ENCODE measurements around the gene SLC38A11. TPM values are rescaled to one million over a fixed set of nuclear protein-coding genes. Genes with fewer than 3 reads are reported as not detected.
"Not testable (repeated sequence)": the region's sequence is repeated elsewhere in the genome, so short reads cannot be mapped to it uniquely, and the experiment has no call there.

Gene SLC38A11
- total RNA-seq = 0.26 and 0.50 TPM in 2 replicates
- 0.07 and 1.1 TPM in 2 replicates for polyA plus RNA-seq
- polyA plus RNA-seq (2012) = 0.17 TPM in 1 of 2 replicates, not detected in the other
- not detected in 2 replicates for polyA minus RNA-seq (ENCODE audit: low replicate concordance)

DNA sequence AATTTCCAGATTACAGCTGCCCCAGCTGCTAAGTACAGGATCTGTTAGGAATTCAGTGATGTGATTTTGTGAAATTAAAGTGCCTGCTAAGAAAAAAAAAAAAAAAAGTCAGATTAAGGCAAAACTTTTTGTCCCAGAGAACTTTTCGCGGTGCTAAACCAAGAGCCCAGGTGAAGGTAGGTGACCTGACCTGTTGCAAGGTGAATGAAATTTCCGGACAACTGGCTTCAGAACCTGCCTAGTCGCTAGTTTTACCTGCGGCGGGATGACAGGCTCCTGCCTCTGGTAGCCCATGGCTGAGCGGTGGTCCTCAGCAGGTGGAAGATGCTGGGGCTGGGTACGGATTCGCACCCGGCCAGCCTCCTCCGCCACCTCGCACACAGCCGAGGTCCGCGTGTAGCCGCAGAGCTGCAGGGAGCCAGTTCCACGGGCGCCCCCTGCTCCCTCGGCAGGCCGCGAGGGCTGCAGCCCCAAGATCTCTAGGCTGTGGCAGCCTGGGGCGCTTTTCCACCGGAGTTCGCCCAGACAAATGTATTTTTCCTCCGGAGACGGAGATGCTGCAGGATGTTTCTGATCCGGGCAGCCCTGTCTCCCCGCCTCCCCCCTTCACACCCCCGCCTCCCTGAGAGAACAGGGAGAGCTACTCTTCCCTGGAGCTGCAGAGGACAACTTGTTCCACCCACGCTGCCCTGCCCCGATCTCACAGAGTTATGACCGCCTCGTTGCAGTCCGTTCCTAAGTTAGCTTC lies at the start of gene SLC38A11:
SLC38A11 (minus strand) TSS at position 572 of the 748 bp plus-strand sequence; CDS start at position 294, 278 bp downstream.
- no peaks in the 10 kb centered on the region for H3K9me3 ChIP-seq (ENCODE audit: control insufficient read depth, insufficient read depth, low read depth, low read length)
- H3K27ac ChIP-seq (ENCODE audit: insufficient read depth, low read length) = no peak within 1 kb of the TSS
- no peaks in the 10 kb centered on the region for H3K4me1 ChIP-seq (ENCODE audit: control insufficient read depth, extremely low read depth, insufficient read depth, low read length)
- no peaks in the 10 kb centered on the region for H3K79me2 ChIP-seq (ENCODE audit: control insufficient read depth, insufficient read depth, low read length)
- H4K20me1 ChIP-seq (ENCODE audit: control insufficient read depth, extremely low read depth, insufficient read depth, low read length) = no peaks in the 10 kb centered on the region
- DNase-seq (ENCODE audit: low read depth in 2 of 2) = peak in 1 of 2 donors; percentile 33
- peak within 1 kb of the TSS; percentile 88 for H2AFZ ChIP-seq (ENCODE audit: low read length)
- H3K9ac ChIP-seq (ENCODE audit: insufficient read depth, low read length) = no peak within 1 kb of the TSS
- H3K36me3 ChIP-seq (ENCODE audit: control insufficient read depth, insufficient read depth, low read length) = no peaks in the 10 kb centered on the region
- peaks cover 3% of the 10 kb centered on the region for H3K27me3 ChIP-seq (ENCODE audit: control insufficient read depth, insufficient read depth, low read length)
- no peak for TF ChIP-seq EZH2 (IDR thresholded peaks at IDR 0.05; ENCODE audit: low read length, missing control alignments)
- TF ChIP-seq CTCF (conservative IDR thresholded peaks at IDR 0.05 in 1 of 2, IDR thresholded peaks at IDR 0.05 in 1 of 2; ENCODE audit: low read depth in 1 of 2, low read length in 2 of 2) = peak in 1 of 2 donors; percentile 17
- peak within 1 kb of the TSS; percentile 23 to 49 (median 35) for H3K4me3 ChIP-seq (replicated peaks in 1 of 4; ENCODE audit: control extremely low read depth in 1 of 4, insufficient read depth in 1 of 4, low read depth in 3 of 4, low read length in 4 of 4)
- H3K4me2 ChIP-seq (ENCODE audit: extremely low read depth, insufficient read depth, low read length) = peak within 1 kb of the TSS; percentile 71

DNA sequence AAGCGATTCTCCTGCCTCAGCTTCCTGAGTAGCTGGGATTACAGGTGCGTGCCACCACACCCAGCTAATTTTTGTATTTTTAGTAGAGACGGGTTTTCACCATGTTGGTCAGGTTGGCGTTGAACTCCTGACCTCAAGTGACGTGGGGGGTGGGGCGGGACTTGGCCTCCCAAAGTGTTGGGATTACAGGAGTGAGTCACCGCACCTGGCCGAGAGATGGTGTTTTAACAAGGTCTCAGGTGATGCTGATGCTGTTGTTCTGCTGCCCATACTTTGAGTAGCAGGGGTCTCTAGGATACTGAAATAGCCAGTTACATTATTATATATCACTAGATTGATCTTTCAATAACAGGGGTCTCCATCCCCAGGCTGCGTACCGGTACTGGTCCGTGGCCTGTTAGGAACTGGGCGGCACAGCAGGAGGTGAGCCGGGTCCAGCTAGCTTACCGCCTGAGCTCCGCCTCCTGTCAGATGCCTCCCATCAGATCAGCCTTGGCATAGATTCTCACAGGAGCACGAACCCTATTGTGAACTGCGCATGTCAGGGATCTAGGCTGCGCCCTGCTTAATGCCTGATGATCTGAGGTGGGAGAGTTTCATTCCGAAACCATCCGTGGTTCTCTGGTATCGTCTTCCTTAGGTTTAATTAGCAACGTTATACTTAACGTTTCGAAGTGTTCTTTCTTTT lies 48.3 kb upstream of the SLC38A11 start:
- H3K36me3 ChIP-seq (ENCODE audit: control insufficient read depth, insufficient read depth, low read length) = no peaks in the 10 kb centered on the region
- H3K27me3 ChIP-seq (ENCODE audit: control insufficient read depth, insufficient read depth, low read length) = no peaks in the 10 kb centered on the region
- H3K27ac ChIP-seq (ENCODE audit: insufficient read depth, low read length) = no peak overlapping the region
- no peak overlapping the region for H3K4me2 ChIP-seq (ENCODE audit: extremely low read depth, insufficient read depth, low read length)
- no peak overlapping the region for H2AFZ ChIP-seq (ENCODE audit: low read length)
- H3K9ac ChIP-seq (ENCODE audit: insufficient read depth, low read length) = no peak overlapping the region
- no peaks in the 10 kb centered on the region for H3K79me2 ChIP-seq (ENCODE audit: control insufficient read depth, insufficient read depth, low read length)
- H3K4me1 ChIP-seq (ENCODE audit: control insufficient read depth, extremely low read depth, insufficient read depth, low read length) = peaks cover under 1% of the 10 kb centered on the region
- no peak for DNase-seq (ENCODE audit: low read depth in 2 of 2)
- H3K4me3 ChIP-seq (replicated peaks in 1 of 4; ENCODE audit: control extremely low read depth in 1 of 4, insufficient read depth in 1 of 4, low read depth in 3 of 4, low read length in 4 of 4) = no peak overlapping the region
- no peaks in the 10 kb centered on the region for H3K9me3 ChIP-seq (ENCODE audit: control insufficient read depth, insufficient read depth, low read depth, low read length)
- TF ChIP-seq EZH2 (IDR thresholded peaks at IDR 0.05; ENCODE audit: low read length, missing control alignments) = no peak
- no peak for TF ChIP-seq CTCF (conservative IDR thresholded peaks at IDR 0.05 in 1 of 2, IDR thresholded peaks at IDR 0.05 in 1 of 2; ENCODE audit: low read depth in 1 of 2, low read length in 2 of 2)
- H4K20me1 ChIP-seq (ENCODE audit: control insufficient read depth, extremely low read depth, insufficient read depth, low read length) = no peaks in the 10 kb centered on the region

GRCh38 chr2:165002638-165003037 lies 47.3 kb upstream of the SLC38A11 start:
- DNase-seq (ENCODE audit: low read depth in 2 of 2) = no peak
- H3K36me3 ChIP-seq (ENCODE audit: control insufficient read depth, insufficient read depth, low read length) = no peaks in the 10 kb centered on the region
- TF ChIP-seq CTCF (conservative IDR thresholded peaks at IDR 0.05 in 1 of 2, IDR thresholded peaks at IDR 0.05 in 1 of 2; ENCODE audit: low read depth in 1 of 2, low read length in 2 of 2) = no peak
- no peak for TF ChIP-seq EZH2 (IDR thresholded peaks at IDR 0.05; ENCODE audit: low read length, missing control alignments)
- no peaks in the 10 kb centered on the region for H3K9me3 ChIP-seq (ENCODE audit: control insufficient read depth, insufficient read depth, low read depth, low read length)
- H2AFZ ChIP-seq (ENCODE audit: low read length) = no peak overlapping the region
- no peaks in the 10 kb centered on the region for H3K27me3 ChIP-seq (ENCODE audit: control insufficient read depth, insufficient read depth, low read length)
- H4K20me1 ChIP-seq (ENCODE audit: control insufficient read depth, extremely low read depth, insufficient read depth, low read length) = no peaks in the 10 kb centered on the region
- no peaks in the 10 kb centered on the region for H3K4me1 ChIP-seq (ENCODE audit: control insufficient read depth, extremely low read depth, insufficient read depth, low read length)
- no peak overlapping the region for H3K9ac ChIP-seq (ENCODE audit: insufficient read depth, low read length)
- H3K4me3 ChIP-seq (replicated peaks in 1 of 4; ENCODE audit: control extremely low read depth in 1 of 4, insufficient read depth in 1 of 4, low read depth in 3 of 4, low read length in 4 of 4) = no peak overlapping the region
- H3K27ac ChIP-seq (ENCODE audit: insufficient read depth, low read length) = no peak overlapping the region
- no peak overlapping the region for H3K4me2 ChIP-seq (ENCODE audit: extremely low read depth, insufficient read depth, low read length)
- no peaks in the 10 kb centered on the region for H3K79me2 ChIP-seq (ENCODE audit: control insufficient read depth, insufficient read depth, low read length)

DNA sequence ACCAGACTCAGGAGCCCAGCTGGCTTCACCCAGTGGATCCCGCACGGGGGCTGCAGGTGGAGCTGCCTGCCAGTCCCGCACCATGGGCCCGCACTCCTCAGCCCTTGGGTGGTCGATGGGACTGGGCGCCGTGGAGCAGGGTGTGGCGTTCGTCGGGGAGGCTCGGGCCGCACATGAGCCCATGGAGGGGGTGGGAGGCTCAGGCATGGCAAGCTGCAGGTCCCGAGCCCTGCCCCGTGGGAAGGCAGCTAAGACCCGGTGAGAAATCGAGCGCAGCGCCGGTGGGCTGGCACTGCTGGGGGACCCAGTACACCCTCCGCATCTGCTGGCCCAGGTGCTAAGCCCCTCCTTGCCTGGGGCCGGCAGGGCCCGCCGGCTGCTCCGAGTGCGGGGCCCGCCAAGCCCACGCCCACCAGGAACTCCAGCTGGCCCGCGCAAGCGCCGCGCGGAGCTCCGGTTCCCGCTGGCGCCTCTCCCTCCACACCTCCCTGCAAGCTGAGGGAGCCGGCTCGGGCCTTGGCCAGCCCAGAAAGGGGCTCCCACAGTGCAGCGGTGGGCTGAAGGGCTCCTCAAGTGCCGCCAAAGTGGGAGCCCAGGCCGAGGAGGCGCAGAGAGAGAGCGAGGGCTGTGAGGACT lies 39.5 kb upstream of the SLC38A11 start:
- DNase-seq (ENCODE audit: low read depth in 2 of 2); H2AFZ ChIP-seq (ENCODE audit: low read length); H4K20me1 ChIP-seq (ENCODE audit: control insufficient read depth, extremely low read depth, insufficient read depth, low read length); H3K4me3 ChIP-seq (replicated peaks in 1 of 4; ENCODE audit: control extremely low read depth in 1 of 4, insufficient read depth in 1 of 4, low read depth in 3 of 4, low read length in 4 of 4); H3K4me2 ChIP-seq (ENCODE audit: extremely low read depth, insufficient read depth, low read length); H3K4me1 ChIP-seq (ENCODE audit: control insufficient read depth, extremely low read depth, insufficient read depth, low read length); H3K79me2 ChIP-seq (ENCODE audit: control insufficient read depth, insufficient read depth, low read length); H3K9me3 ChIP-seq (ENCODE audit: control insufficient read depth, insufficient read depth, low read depth, low read length); H3K9ac ChIP-seq (ENCODE audit: insufficient read depth, low read length); H3K27ac ChIP-seq (ENCODE audit: insufficient read depth, low read length); H3K36me3 ChIP-seq (ENCODE audit: control insufficient read depth, insufficient read depth, low read length); H3K27me3 ChIP-seq (ENCODE audit: control insufficient read depth, insufficient read depth, low read length): not testable (repeated sequence)

Data from fibroblast of lung (primary cell).